Neural progenitor cell (in vitro differentiated cells): Measurements from ENCODE around the gene DPYSL5.

Source experiments
- EZH2phosphoT487 ChIP-seq: fragments of 200-600 bp; sonication (generic); IDR thresholded peaks from 2 replicates; pipeline ENCODE4 v1.6.1; 2017; ENCODE audit warnings: antibody characterized with exemption
- TF ChIP-seq, protein P1 (sequence below): fragments of 200-600 bp; sonication (generic); IDR thresholded peaks from 2 replicates; pipeline ENCODE4 v1.5.1; 2017; ENCODE audit warnings: antibody characterized with exemption, mild to moderate bottlenecking

DNA sequence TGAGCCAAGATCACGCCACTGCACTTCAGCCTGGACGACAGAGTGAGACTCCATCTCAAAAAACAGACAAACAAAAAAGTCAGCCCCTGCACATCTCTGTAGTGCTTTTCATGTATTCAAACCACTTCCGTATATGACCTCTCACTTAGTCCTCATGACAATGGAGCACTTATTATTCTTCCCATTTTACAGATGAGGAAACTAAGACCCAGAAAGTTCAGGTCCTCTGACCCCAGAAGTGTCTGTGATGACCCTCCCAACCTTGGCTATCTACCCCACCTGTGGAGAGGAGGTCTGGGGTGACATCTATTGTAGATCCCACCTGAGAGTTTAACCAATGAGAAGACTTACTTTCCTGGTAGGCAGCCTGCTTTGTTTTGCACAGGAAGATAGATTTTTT, 100.9 kb downstream of the DPYSL5 start:
- TF ChIP-seq, protein P1, sequence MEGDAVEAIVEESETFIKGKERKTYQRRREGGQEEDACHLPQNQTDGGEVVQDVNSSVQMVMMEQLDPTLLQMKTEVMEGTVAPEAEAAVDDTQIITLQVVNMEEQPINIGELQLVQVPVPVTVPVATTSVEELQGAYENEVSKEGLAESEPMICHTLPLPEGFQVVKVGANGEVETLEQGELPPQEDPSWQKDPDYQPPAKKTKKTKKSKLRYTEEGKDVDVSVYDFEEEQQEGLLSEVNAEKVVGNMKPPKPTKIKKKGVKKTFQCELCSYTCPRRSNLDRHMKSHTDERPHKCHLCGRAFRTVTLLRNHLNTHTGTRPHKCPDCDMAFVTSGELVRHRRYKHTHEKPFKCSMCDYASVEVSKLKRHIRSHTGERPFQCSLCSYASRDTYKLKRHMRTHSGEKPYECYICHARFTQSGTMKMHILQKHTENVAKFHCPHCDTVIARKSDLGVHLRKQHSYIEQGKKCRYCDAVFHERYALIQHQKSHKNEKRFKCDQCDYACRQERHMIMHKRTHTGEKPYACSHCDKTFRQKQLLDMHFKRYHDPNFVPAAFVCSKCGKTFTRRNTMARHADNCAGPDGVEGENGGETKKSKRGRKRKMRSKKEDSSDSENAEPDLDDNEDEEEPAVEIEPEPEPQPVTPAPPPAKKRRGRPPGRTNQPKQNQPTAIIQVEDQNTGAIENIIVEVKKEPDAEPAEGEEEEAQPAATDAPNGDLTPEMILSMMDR: no peak
- TF ChIP-seq EZH2phosphoT487: no peak
